22Rv1 (cell line): ENCODE data around the gene CSTF3.

Experiments
- ZFX ChIP-seq: fragments of 450-650 bp; IDR thresholded peaks from 2 replicates; pipeline ENCODE4 v1.6.1; 2017; ENCODE audit warnings: antibody characterized with exemption, borderline replicate concordance
- TF ChIP-seq, protein P1 (sequence below): fragments of 450-650 bp; IDR thresholded peaks from 2 replicates; pipeline ENCODE4 v1.5.1; 2017; ENCODE audit warnings: mild to moderate bottlenecking

GRCh38 chr11:33086017-33086416, 75.3 kb downstream of the CSTF3 start:
- TF ChIP-seq, protein P1, sequence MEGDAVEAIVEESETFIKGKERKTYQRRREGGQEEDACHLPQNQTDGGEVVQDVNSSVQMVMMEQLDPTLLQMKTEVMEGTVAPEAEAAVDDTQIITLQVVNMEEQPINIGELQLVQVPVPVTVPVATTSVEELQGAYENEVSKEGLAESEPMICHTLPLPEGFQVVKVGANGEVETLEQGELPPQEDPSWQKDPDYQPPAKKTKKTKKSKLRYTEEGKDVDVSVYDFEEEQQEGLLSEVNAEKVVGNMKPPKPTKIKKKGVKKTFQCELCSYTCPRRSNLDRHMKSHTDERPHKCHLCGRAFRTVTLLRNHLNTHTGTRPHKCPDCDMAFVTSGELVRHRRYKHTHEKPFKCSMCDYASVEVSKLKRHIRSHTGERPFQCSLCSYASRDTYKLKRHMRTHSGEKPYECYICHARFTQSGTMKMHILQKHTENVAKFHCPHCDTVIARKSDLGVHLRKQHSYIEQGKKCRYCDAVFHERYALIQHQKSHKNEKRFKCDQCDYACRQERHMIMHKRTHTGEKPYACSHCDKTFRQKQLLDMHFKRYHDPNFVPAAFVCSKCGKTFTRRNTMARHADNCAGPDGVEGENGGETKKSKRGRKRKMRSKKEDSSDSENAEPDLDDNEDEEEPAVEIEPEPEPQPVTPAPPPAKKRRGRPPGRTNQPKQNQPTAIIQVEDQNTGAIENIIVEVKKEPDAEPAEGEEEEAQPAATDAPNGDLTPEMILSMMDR, result no peak
- no peak for TF ChIP-seq ZFX
